ACHN (cell line): ENCODE measurements around the gene RYR3.

Source experiments
- DNase-seq: peaks from one replicate; pipeline ENCODE4 v3.0.0-alpha.2; 2015
- in situ Hi-C: cut with HindIII; loops from 2 replicates; pipeline ENCODE4 v1.10.0; 2017; ENCODE audit warnings: low sequenced_read_pairs, low pct_ligation_motif_present, low pct_unique_long_range_greater_than_20kb

Gene RYR3

DNA sequence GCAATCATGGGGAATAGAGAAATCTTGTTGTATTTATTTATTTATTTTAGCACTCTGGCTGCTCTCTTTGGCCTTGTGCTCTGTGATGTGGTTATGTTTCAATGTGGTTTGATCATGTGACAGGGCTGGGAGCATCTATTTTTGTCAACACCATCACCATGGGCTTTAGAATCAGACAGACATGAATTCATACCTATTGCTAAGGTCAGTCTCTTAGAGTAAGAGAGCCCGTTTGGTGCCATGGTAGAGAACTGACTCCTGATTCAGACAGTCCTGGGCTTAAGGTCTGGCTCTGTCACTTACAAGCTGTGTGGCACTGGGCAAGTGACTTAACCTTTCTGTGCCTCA is 157.0 kb downstream of the RYR3 start:
- DNase-seq, result no peak
- in situ Hi-C loops, result no loop called here

GRCh38 chr15:33468740-33469139 is 158.0 kb downstream of the RYR3 start:
- no peak for DNase-seq
- in situ Hi-C loops, result no loop called here

- no peak for DNase-seq
- in situ Hi-C loops, result no loop called here
These were observed 162.2 kb downstream of the RYR3 start for GRCh38 chr15:33473005-33473404.

DNA sequence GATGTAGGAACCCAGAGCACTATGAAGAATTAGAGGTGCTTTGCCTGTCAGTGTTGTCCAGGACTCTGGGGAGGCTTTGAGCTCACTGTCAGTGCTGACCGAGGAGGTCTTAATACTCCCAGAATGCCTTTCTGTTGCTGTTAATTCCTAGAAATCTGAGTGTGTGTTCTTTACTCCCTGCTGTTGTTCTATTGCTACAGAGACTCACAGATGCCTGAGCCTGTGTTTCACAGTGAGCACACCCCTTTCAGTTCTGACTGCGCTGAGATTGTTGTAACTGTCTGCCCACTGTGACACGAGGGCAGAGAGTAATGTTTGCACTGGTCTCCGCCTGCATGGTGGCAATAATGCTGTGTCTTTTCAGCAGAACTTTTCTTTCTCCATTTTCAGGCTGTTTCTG is 162.9 kb downstream of the RYR3 start:
- DNase-seq, result no peak
- in situ Hi-C loops, result no loop called here

DNA sequence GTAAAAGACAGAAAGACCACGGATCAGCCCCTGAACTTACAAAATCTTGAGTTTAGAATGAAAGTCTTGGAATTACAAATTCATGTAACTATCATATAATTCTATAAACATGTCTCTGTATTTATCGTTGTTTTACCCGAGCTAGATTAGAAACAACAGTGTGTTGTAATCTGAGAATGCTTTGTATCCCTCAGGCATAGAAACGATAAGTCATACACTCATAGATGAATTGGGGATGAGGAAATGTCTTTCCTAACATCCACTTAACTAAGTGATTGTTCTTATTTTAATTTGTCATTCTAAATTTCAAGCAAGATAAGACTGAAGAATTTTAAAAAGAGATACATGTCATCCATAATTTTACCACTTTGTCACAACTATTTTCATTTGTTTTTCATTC is 165.3 kb downstream of the RYR3 start:
- in situ Hi-C loops, result no loop called here
- DNase-seq, result no peak

GRCh38 chr15:33476908-33477307 is 166.1 kb downstream of the RYR3 start:
- DNase-seq, result no peak
- in situ Hi-C loops, result no loop called here

GRCh38 chr15:33489335-33489734 is 178.6 kb downstream of the RYR3 start:
- no peak for DNase-seq
- in situ Hi-C loops, result no loop called here

DNA sequence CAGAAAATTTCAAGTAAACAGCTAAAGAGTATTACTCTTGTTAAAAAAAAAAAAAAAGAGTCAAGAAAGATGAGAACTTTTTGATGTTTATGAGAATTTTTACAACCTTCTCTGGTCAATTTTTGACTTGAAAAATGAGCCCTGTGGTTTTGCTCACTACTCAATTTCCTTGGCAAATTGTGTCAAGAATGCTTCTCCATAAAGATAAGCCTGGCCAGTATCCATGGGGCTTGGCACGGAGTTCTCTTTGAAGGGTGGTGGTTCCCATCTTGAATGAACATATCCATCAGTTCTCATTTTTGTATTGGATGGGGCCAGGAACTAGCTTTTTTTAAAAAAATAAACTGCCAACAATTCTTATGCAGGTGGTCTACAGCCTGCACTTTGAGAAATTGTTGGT is 179.9 kb downstream of the RYR3 start:
- DNase-seq, result no peak

GRCh38 chr15:33492434-33493052 is 181.8 kb downstream of the RYR3 start:
- in situ Hi-C loops, result no loop called here
- DNase-seq, result no peak

More for the DNA sequence above, 179.9 kb downstream of the RYR3 start:
- in situ Hi-C loops, result no loop called here

GRCh38 chr15:33494306-33494705 is 183.5 kb downstream of the RYR3 start:
- DNase-seq, result no peak
- in situ Hi-C loops, result no loop called here

DNA sequence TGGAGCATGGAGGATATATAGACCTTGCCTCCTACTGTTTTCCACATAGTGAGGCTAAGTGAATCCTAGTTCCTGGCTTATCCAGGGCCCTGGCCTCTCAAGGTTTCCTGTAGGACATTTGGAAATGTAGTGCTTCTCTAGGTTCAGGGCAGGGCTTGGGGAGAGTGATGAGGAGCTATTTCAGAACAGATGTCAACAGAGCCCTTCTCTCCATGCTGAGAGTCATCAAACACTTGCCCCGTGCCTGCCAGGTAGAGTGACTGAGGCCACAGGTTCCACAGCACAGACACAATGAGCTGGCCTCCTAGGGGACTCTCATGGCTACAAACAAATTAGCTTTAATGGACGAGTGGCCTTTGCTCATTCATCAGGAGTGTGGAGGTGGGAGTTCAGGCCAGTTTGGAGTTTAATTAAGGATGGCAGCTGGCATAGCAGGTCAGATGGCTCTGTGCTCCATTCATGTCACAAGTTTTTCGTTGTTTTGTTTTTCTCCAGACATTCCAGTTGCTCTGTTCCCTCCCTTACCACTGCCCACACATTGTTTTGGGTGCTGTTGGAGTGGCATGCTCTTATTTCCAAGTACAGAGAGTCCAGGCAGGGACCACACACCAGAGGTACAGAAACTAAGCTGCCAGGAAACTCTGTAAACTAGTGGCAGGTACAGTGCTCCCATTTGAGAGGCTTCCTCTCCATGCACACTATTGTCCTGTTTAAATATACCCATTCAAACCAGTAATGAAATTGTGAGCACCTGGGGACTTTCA is 189.8 kb downstream of the RYR3 start:
- no peak for DNase-seq
- in situ Hi-C loops, result no loop called here

DNA sequence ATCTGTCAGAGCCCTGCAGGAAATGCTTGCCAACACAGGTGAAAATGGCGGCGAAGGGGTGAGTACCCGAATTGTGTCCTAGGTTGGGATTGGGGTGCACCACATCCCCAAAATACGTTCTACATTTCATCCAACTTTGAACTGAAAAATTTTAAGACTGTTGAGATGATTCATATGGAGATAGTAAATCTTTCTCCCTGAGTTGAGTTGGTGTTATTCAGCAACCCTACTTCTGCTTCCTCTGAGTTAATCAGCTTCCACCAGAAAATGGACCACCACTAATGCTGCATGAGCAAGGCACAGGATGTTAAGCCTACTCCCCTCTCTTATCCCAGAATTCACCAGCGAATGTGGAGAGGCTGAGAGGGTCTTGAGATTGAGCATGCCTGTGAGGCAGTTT is 192.9 kb downstream of the RYR3 start:
- in situ Hi-C loops, result no loop called here
- DNase-seq, result no peak

GRCh38 chr15:33506781-33507296 is 196.1 kb downstream of the RYR3 start:
- no peak for DNase-seq

DNA sequence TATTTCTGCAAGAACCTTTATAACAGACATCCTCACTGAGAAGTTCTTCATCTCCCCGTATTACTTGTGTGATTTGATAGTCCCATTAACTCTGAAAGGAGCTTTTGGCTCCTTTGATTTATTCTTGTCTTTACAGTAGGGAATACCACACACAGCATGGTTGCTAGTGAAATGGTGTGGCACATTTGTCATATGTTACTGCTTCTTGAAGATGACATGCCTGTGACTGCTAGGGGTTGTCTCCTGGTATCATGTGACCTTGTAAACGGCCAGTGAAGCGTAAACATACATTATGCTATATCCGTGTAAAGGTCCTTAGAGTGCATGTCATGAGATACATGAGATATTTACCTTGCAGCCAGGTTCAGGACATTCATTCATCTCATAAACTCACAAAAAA is 197.9 kb downstream of the RYR3 start:
- in situ Hi-C loops, result no loop called here
- DNase-seq, result no peak

More at GRCh38 chr15:33506781-33507296, 196.1 kb downstream of the RYR3 start:
- in situ Hi-C loops, result no loop called here

GRCh38 chr15:33515121-33515520 is 204.4 kb downstream of the RYR3 start:
- in situ Hi-C loops, result no loop called here
- no peak for DNase-seq

DNA sequence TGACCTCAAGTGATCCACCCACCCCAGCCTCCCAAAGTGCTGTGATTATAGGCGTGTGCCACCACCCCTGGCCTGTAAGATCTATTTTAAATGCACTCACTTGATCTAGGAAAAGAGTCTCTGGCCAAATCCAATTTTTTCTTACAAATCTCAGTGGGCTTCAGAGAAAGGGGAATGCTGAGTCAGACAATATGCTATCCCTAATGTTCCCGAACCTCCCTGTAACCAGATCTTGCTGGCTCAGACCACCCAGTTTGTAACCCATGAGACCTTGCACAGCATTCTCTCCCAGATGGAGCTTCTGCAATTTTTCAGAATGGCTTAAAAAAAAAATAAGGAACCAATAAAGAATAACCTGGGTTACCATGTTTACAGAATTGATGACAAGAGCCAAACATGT is 205.8 kb downstream of the RYR3 start:
- in situ Hi-C loops, result no loop called here
- no peak for DNase-seq

DNA sequence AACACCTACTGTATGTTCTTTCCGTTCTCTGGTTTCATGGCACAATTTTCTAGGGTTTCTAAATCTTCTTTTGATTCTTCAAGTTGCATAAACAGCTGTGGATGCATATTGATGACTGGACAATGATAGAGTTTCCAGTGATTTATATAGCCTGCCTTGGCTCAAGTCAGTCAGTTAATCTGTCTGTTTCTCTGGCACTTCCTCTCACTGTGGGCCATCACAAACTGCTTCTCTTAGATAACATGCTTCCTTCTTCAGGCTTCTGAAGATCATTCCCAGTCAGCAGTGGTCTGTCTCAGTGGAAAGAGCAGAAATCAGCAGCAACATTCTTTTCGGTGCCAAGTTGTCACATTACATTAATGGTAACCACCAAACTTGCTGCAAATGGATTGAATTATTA is 207.2 kb downstream of the RYR3 start:
- no peak for DNase-seq
- in situ Hi-C loops, result no loop called here

DNA sequence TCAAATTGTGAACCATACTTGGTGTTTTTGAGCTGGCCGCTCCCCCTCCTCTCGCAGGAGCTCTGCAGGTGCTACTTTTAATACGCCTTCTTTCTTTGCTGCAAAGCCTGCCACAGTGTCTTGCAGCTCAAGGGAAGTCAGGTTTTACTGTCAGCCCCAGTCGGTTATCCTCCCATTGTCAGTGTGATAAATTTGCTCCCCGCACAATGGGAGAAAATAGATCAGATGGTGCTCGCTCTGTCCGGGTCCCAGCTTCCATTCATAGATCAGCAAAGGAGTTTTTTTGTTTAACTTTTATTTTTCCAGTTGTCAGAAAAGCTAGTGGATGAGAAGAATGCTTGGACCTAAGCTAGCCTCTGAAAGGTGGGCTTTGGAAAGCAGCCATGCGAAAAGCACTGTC is 207.7 kb downstream of the RYR3 start:
- in situ Hi-C loops, result no loop called here
- no peak for DNase-seq

- in situ Hi-C loops, result no loop called here
These were observed 213.5 kb downstream of the RYR3 start for GRCh38 chr15:33524274-33524673.

DNA sequence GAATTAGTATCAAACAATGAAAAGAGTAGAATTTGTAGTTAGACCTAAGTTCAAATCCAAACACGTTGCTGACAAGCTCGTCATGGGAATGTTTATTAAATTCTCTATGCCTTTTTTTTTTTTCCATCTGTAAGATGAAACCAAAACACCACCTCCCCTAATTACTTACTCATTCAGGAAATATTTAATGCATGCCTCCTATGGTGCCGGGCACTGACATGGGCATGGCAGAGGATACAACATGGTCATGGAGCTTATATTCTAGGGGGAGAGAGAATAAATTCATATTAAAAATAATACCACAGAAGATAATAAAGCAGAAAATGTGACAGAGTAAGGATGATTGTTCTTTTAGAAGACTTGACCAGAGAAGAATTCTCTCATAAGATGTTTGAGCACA is 215.8 kb downstream of the RYR3 start:
- in situ Hi-C loops, result no loop called here
- no peak for DNase-seq

More at GRCh38 chr15:33524274-33524673, 213.5 kb downstream of the RYR3 start:
- no peak for DNase-seq
